Measurements from ENCODE around the gene MYO9B.

The MYO9B gene

DNA sequence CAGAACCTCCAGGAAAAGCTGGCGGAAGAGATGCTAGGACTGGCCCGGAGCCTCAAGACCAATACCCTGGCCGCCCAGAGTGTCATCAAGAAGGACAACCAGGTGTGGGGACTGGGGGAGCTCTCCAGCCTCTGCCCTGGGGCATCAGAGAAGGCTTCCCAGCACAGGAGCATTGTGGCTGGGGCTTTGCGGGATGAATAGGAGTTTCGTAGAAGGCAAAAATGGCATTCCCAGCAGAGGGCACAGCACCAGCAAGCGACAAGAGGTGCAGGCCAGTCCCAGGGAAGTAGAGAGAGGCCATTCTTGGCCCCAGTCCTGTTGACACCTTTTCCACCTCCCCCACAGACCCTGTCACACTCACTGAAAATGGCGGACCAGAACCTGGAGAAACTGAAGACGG lies 143.7 kb downstream of the MYO9B start:
- TF ChIP-seq TAF1 (IDR thresholded peaks at IDR 0.05; ENCODE audit: borderline replicate concordance, insufficient read depth, low read length) (no peak), SIN3A (IDR thresholded peaks at IDR 0.05; ENCODE audit: borderline replicate concordance, insufficient read depth, low read length) (no peak), POLR2AphosphoS5 (IDR thresholded peaks at IDR 0.05; ENCODE audit: low read depth, low read length) (no peak), FOXP2 (optimal IDR thresholded peaks at IDR 0.05; ENCODE audit: borderline replicate concordance, extremely low read depth, extremely low read length, insufficient read depth) (no peak)
- TF ChIP-seq, protein P1, sequence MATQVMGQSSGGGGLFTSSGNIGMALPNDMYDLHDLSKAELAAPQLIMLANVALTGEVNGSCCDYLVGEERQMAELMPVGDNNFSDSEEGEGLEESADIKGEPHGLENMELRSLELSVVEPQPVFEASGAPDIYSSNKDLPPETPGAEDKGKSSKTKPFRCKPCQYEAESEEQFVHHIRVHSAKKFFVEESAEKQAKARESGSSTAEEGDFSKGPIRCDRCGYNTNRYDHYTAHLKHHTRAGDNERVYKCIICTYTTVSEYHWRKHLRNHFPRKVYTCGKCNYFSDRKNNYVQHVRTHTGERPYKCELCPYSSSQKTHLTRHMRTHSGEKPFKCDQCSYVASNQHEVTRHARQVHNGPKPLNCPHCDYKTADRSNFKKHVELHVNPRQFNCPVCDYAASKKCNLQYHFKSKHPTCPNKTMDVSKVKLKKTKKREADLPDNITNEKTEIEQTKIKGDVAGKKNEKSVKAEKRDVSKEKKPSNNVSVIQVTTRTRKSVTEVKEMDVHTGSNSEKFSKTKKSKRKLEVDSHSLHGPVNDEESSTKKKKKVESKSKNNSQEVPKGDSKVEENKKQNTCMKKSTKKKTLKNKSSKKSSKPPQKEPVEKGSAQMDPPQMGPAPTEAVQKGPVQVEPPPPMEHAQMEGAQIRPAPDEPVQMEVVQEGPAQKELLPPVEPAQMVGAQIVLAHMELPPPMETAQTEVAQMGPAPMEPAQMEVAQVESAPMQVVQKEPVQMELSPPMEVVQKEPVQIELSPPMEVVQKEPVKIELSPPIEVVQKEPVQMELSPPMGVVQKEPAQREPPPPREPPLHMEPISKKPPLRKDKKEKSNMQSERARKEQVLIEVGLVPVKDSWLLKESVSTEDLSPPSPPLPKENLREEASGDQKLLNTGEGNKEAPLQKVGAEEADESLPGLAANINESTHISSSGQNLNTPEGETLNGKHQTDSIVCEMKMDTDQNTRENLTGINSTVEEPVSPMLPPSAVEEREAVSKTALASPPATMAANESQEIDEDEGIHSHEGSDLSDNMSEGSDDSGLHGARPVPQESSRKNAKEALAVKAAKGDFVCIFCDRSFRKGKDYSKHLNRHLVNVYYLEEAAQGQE (IDR thresholded peaks at IDR 0.05; ENCODE audit: insufficient read depth in 1 of 2, low read depth in 2 of 2, low read length in 2 of 2) = no peak

DNA sequence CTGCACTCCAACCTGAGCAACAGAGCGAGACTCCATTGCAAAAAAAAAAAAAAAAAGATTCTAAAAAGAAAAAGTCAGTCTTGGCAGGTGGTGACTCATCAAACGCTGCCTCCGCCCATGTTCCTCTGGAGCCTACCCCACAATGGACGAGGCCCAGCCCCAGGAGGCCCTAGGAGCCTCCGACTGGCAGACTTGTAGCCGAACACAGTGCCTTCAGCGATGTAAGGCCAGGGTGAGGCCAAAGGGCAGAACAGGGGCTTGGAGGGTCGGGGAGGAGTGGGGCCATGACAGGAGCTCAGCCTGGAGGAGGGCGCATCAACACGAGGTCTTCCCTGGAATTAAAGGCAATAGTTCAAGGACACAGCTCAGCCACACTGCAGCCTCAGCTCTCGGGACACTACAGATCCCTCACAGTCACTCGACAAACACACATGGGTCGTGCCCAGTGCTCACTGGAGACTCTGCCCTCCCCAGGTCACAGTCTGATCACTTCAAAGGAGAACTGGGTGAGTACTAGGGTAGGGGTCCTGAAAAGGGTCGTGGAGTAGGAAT lies 144.7 kb downstream of the MYO9B start:
- no peak for TF ChIP-seq TAF1 (IDR thresholded peaks at IDR 0.05; ENCODE audit: borderline replicate concordance, insufficient read depth, low read length)

DNA sequence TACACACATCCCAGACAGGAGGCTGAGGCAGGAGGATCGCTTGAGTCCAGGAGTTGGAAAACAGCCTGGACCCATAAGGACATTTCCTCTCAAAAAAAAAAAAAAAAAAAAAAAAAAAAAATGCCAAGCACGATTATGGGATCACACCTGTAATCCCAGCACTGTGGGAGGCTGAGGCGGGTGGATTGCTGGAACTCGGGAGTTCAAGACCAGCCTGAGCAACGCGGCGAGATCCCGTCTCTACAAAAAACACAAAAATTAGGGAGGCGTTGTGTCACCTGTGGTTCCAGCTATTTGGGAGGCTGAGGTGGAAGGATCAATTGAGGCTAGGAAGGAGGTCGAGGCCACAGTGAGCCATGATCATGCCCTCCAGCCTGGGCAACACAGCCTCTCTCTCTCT lies 149.5 kb downstream of the MYO9B start:
- TF ChIP-seq SIN3A (IDR thresholded peaks at IDR 0.05; ENCODE audit: borderline replicate concordance, insufficient read depth, low read length) (no peak), FOXP2 (optimal IDR thresholded peaks at IDR 0.05; ENCODE audit: borderline replicate concordance, extremely low read depth, extremely low read length, insufficient read depth) (no peak), TAF1 (IDR thresholded peaks at IDR 0.05; ENCODE audit: borderline replicate concordance, insufficient read depth, low read length) (no peak), POLR2AphosphoS5 (IDR thresholded peaks at IDR 0.05; ENCODE audit: low read depth, low read length) (no peak)
- TF ChIP-seq, protein P1 (IDR thresholded peaks at IDR 0.05; ENCODE audit: insufficient read depth in 1 of 2, low read depth in 2 of 2, low read length in 2 of 2) = no peak

DNA sequence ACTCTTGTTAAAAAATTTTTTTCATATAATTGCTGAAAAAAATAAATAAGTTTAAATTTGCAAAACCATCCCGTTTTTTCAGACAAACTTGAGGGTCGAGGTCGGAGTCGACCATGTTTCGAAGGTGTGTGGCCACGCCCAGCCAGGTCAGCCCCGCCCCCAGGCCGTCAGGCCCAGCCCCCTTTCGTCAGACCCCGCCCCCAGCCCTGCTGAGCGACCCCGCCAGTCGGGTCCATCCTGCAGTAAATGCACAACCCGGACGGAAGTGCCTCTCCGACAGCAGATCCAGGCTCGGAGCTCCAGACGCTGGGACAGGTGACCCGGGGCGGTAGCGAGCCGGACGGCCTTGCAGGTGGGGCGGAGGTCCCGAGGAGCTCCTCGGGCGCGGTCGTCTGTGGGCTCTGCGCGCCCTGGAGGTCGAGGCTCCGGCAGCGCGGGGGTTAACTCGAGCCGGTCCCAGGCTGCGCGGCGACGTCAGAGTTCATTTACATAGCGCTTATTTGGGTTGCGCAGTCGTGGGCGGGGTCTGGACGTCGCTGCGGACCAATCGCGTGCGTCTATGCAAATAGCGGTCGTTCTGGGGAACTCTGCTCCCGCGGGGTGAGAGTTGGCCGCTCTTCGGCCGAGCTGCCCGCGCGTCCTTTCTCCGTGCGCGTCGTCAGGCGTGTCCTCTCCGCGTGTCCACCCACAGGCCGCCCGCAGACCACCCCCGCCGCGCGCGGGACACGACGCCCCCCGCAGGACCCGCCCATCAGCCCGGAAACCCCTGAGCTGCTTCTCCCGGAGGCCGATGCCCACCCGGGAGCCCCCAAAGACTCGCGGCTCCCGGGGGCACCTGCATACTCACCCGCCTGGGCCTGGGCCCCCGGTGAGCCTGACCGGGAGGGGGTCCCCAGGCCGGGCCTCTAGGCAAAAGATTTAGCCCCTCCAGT lies 150.7 kb downstream of the MYO9B start, which contains the start of gene OCEL1:
Gene OCEL1, plus strand, starts transcription at position 225 of the 932 bp plus-strand sequence. Its CDS starts 22 bp downstream, at position 247.
- TF ChIP-seq, protein P1 (IDR thresholded peaks at IDR 0.05; ENCODE audit: insufficient read depth in 1 of 2, low read depth in 2 of 2, low read length in 2 of 2) = no peak
- TF ChIP-seq POLR2AphosphoS5 (IDR thresholded peaks at IDR 0.05; ENCODE audit: low read depth, low read length) = peak; percentile 77
- no peak for TF ChIP-seq SIN3A (IDR thresholded peaks at IDR 0.05; ENCODE audit: borderline replicate concordance, insufficient read depth, low read length)
- peak; percentile 82 for TF ChIP-seq FOXP2 (optimal IDR thresholded peaks at IDR 0.05; ENCODE audit: borderline replicate concordance, extremely low read depth, extremely low read length, insufficient read depth)
- TF ChIP-seq TAF1 (IDR thresholded peaks at IDR 0.05; ENCODE audit: borderline replicate concordance, insufficient read depth, low read length) = no peak; the same call in 1 of the 2 replicates

DNA sequence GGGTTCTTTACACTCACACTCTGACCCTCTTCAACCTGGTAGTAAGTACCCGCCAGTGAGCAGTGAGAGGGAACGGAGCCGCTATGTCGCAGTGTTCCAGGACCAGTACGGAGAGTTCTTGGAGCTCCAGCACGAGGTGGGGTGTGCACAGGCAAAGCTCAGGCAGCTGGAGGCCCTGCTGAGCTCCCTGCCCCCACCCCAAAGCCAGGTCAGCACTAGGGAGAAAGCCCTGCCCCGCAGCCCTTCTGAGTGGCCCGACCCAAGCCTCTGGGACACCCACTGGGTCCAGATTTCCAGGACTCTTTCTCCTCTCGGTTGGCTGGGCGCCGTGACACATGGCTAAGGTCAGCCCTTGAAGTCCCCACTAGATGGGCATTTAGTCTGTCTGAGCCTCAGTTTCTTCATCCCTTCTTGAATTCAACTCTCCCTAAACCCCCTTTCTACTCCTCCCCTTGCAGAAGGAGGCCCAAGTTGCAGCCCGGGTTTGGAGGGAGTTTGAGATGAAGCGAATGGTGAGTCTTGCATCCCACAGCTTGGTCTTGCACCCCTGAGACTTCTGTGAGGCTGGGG lies 152.3 kb downstream of the MYO9B start:
- TF ChIP-seq POLR2AphosphoS5 (IDR thresholded peaks at IDR 0.05; ENCODE audit: low read depth, low read length) (0 out of 2 replicates have a peak, but pooled peaks have one; percentile 18), SIN3A (IDR thresholded peaks at IDR 0.05; ENCODE audit: borderline replicate concordance, insufficient read depth, low read length) (no peak), TAF1 (IDR thresholded peaks at IDR 0.05; ENCODE audit: borderline replicate concordance, insufficient read depth, low read length) (no peak), FOXP2 (optimal IDR thresholded peaks at IDR 0.05; ENCODE audit: borderline replicate concordance, extremely low read depth, extremely low read length, insufficient read depth) (no peak)
- TF ChIP-seq, protein P1 (IDR thresholded peaks at IDR 0.05; ENCODE audit: insufficient read depth in 1 of 2, low read depth in 2 of 2, low read length in 2 of 2) = no peak
